ENCODE data around the gene SLC8A1.

SLC8A1 gene

DNA sequence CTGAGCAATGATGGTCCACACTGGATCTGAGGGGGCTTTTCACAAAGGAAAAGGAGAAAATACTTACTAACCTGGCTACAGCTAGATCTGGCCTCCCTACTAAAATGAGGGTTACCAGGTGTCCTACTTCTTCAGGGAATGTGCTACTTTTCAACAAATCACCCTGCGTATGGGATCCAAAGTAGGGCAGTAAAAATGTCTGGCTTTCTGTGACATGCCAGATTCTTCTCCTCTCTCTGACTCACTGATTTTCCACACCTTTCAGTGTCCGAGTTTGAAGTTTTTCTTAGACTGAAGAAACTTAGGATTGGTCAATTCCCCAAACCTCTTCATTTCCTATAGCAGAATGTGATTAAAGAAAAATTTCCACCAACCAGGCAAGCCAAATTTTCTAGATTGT, 71.2 kb downstream of the SLC8A1 start:
- DNase-seq: no peak

GRCh38 chr2:40380041-40380440, 71.8 kb downstream of the SLC8A1 start:
- no peak for DNase-seq

GRCh38 chr2:40374543-40375240, 77.2 kb downstream of the SLC8A1 start:
- DNase-seq: no peak

- DNase-seq: no peak
These were observed 78.8 kb downstream of the SLC8A1 start for GRCh38 chr2:40373111-40373510.

- no peak for DNase-seq
These were observed 79.5 kb downstream of the SLC8A1 start for GRCh38 chr2:40372283-40372985.

DNA sequence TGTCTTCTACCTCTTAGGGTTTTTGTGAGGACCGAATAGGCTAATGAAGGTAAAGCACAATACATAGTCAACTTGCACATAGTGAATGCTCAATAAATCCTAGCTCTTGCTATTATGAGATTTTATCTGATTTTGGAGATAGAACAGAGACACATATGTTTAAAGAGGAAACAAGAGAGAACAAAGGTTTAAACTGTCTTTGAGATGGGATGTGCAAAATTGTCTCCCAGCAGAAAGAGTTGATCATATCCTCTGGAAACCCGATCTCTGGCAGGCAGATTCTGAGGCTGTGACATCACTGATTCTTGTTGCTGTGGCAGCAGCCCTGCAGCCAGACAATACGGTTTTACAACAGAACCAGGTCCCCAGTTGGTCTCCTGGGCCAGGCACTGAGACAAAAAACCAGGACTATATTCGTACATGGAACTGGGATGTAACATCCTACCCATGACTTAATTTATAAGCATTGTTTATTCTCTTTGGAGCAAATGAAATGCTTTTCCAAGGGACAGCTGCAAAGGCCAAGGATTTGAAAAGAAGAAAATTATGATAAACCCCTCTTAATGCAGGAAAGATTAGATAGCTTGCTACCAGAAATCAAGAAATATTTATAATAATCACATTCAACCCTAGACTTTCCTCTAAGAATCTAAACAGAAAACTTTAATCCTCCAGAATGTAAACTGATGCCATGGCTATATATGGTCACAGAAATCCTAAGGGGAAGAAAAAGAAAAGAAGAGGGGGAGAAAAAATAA, 80.2 kb downstream of the SLC8A1 start:
- DNase-seq: no peak

GRCh38 chr2:40370007-40370395, 81.9 kb downstream of the SLC8A1 start:
- no peak for DNase-seq

GRCh38 chr2:40369267-40370006, 82.5 kb downstream of the SLC8A1 start:
- no peak for DNase-seq

GRCh38 chr2:40367652-40368051, 84.2 kb downstream of the SLC8A1 start:
- DNase-seq: no peak

DNA sequence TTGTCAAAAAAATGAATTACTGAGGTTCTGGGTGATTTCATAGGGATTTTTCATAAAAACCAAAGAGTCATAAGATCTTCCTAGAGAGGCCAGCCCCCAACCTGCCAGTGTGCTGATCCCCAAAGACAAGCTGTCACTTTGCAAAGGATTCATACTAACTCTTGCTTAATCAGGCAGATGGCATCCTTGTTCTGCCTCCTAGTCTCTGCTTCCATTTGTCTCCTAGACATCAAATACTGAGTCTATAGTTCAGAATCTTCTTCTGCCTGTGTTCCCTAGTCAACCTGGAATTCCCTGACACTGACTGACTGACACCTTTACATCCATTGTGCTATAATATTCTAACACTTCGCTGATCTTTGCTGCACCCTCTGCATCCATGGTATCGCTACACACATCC, 84.9 kb downstream of the SLC8A1 start:
- DNase-seq: no peak

- DNase-seq: no peak
These were observed 87.6 kb downstream of the SLC8A1 start for GRCh38 chr2:40364151-40364874.

- DNase-seq: no peak
These were observed 88.3 kb downstream of the SLC8A1 start for GRCh38 chr2:40363631-40364030.

- no peak for DNase-seq
These were observed 88.7 kb downstream of the SLC8A1 start for GRCh38 chr2:40363231-40363630.

- no peak for DNase-seq
These were observed 90.4 kb downstream of the SLC8A1 start for GRCh38 chr2:40361478-40361877.

- DNase-seq: no peak
These were observed 91.2 kb downstream of the SLC8A1 start for GRCh38 chr2:40360652-40361051.

- DNase-seq: no peak
These were observed 92.1 kb downstream of the SLC8A1 start for GRCh38 chr2:40359811-40360210.

DNA sequence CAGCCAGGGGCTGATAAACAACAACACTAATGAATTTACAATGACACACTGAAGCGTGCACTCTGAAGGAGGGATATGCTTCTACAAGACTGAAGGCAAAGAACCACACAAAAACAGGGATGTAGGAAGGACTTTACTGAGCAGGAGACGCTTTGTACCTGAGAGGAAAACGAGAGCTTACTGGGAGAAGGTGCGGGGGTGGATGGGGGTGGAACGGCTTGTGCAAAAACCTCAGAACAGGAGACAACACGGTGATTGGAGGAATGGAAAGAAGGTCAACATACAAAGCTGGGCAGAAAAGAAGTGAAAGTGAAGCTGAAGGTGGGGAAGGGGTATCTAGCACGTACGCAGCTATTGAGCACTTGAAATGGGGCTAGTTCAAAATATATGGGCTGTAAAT, 93.1 kb downstream of the SLC8A1 start:
- no peak for DNase-seq

DNA sequence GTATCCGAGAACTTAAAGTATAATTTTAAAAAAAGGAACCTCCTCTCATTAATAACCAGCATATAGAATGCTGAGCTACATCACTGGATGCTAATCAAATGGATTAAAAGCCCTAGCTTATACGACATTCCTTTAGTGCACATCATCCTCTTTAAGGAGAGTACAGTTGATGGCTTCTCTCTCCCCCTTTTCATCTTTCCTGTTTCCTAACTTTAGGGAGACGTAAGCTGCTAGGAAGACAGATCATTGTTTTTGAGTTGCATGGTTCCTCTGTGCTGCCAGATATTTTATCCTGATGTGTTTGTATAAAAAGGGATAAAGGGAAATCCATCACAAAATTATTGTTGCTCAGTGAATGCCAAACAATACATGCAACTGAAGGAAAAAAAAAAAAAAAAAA, 94.2 kb downstream of the SLC8A1 start:
- DNase-seq: no peak

GRCh38 chr2:40355451-40355850, 96.4 kb downstream of the SLC8A1 start:
- no peak for DNase-seq

DNA sequence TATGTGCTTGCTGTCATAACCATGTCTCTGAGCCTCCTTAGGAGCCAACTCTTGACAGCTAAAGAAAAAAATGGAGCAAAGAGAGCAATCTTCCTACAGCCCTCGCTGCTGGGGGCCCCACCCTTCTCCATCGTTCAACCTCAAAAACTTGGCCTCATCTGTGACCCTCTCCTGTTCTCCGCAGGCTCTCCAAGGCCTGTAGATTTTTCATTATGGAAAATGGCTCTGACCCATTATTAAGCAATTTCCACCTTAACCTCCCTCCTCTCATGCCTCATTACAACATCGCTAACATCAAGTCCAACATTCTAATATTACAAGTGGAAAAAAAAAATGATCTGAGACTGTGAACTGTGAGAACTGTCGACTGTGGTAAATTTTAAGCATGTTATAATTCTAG, 98.7 kb downstream of the SLC8A1 start:
- no peak for DNase-seq

DNA sequence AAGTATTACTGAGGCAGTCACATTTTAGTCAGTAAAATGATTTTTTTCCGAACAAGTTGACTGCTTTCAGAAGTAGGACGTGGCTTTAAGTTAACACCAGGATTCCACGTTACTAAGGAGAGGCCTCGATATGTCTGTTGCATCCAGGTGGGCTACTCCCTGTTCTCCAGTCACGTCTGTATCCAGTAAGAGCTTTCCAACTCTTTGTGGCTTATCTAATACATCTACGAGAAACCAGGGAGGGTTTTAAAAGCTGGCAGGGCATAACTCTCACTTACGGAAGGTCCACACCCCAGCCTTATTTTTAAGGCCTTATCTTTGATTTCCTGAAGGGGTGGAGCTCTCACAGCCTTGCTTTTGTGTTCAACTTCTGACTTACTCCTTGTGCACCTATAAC, 99.2 kb downstream of the SLC8A1 start:
- DNase-seq: no peak

GRCh38 chr2:40352041-40352702, 99.7 kb downstream of the SLC8A1 start:
- DNase-seq: no peak

All from CD4-positive, alpha-beta T cell treated with Interleukin-4 for 4 hours (primary cell).